HPDE6-E6E7 (cell line): ENCODE results near the gene SASH1.
"Not testable (repeated sequence)": the region's sequence is repeated elsewhere in the genome, so short reads cannot be mapped to it uniquely, and the experiment has no call there.

Experiments used
- DNase-seq: peaks from one replicate; pipeline ENCODE4 v3.0.0; 2011; ENCODE audit warnings: missing footprints; ENCODE audit errors: extremely low spot score

The SASH1 gene

GRCh38 chr6:148328876-148329555 is 13.6 kb upstream of the SASH1 start:
- DNase-seq: no peak

- DNase-seq: no peak
Measured at GRCh38 chr6:148329596-148330381, 12.8 kb upstream of the SASH1 start.

- DNase-seq: no peak
Measured at GRCh38 chr6:148332088-148332487, 10.6 kb upstream of the SASH1 start.

GRCh38 chr6:148336901-148337300 is 5.7 kb upstream of the SASH1 start:
- DNase-seq: no peak

GRCh38 chr6:148339766-148340165 is 2.9 kb upstream of the SASH1 start:
- no peak for DNase-seq

GRCh38 chr6:148340586-148341297 is 1.9 kb upstream of the SASH1 start:
- DNase-seq: no peak

GRCh38 chr6:148342100-148342349 is 613 bp upstream of the SASH1 start:
- DNase-seq: no peak

GRCh38 chr6:148343047-148343782 is 577 bp downstream of the SASH1 start:
- DNase-seq: no peak

GRCh38 chr6:148345176-148345575 is 2.5 kb downstream of the SASH1 start:
- no peak for DNase-seq

GRCh38 chr6:148345578-148345977 is 2.9 kb downstream of the SASH1 start:
- DNase-seq: no peak

- no peak for DNase-seq
Measured at GRCh38 chr6:148346681-148347440, 4.2 kb downstream of the SASH1 start.

GRCh38 chr6:148347441-148348054 is 4.9 kb downstream of the SASH1 start:
- no peak for DNase-seq

GRCh38 chr6:148348335-148348734 is 5.7 kb downstream of the SASH1 start:
- DNase-seq: no peak

GRCh38 chr6:148348778-148349177 is 6.1 kb downstream of the SASH1 start:
- no peak for DNase-seq

- DNase-seq: no peak
Measured at GRCh38 chr6:148349466-148349865, 6.8 kb downstream of the SASH1 start.

GRCh38 chr6:148351309-148351708 is 8.7 kb downstream of the SASH1 start:
- DNase-seq: no peak

- not testable (repeated sequence) for DNase-seq
Measured at GRCh38 chr6:148352421-148352820, 9.8 kb downstream of the SASH1 start.

- no peak for DNase-seq
Measured at GRCh38 chr6:148358196-148358785, 15.7 kb downstream of the SASH1 start.

- DNase-seq: no peak
Measured at GRCh38 chr6:148359228-148359627, 16.6 kb downstream of the SASH1 start.

- DNase-seq: no peak
Measured at GRCh38 chr6:148364056-148364824, 21.6 kb downstream of the SASH1 start.
